Gastrocnemius medialis (tissue), 4 donors: ENCODE measurements around the gene TRDMT1.

Source experiments
- CTCF ChIP-seq, 5 experiments: fragments of 450-650 bp in 3 of 5; fragments of 200-600 bp in 2 of 5; sonication (generic) in 2 of 5; IDR thresholded peaks in 4 of 5; conservative IDR thresholded peaks in 1 of 5; 1 replicate in 4 of 5; 2 replicates in 1 of 5; pipeline ENCODE4 v1.5.1; 2016 to 2019; ENCODE audit warnings: antibody characterized with exemption in 5 of 5, mild to moderate bottlenecking in 3 of 5, moderate library complexity in 3 of 5
- POLR2A ChIP-seq, 2 donors: fragments of 450-650 bp; IDR thresholded peaks; one replicate each; pipeline ENCODE4 v1.6.1; 2017; ENCODE audit warnings: antibody characterized with exemption in 2 of 2, mild to moderate bottlenecking in 2 of 2, moderate library complexity in 2 of 2

DNA sequence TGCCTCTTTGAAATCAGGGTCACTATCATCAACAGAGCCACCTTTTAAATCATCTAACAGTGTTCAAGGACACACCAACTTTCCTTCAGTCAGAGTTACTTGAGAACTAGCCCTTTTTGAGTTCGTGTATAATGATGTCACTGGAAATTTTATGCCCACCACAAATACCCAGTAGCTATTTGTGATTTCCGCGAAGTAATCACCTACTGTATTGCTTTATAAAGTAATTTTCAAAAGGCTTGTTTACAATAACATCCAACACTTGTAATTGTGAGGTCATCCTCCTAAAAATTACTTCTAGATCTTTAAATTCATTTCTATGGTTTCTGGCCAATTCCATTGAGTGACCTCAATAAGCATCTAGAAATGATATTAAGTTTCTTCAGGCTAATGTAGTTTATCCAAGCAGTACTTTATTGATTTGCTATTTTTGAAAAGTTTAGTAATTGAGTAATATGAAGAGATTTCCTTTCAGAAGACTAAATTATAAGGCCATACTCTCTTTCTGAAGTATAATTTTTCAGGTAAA lies 12.8 kb downstream of the TRDMT1 start:
- TF ChIP-seq POLR2A (IDR thresholded peaks at IDR 0.05) (no peak), CTCF (IDR thresholded peaks at IDR 0.05 in 4 of 5, conservative IDR thresholded peaks at IDR 0.05 in 1 of 5) (no peak)
